Femur (tissue), 1 donor: ENCODE data around the gene LRRC8A.

Experiments
- DNase-seq: peaks from one replicate; pipeline ENCODE4 v3.0.0-alpha.2; 2017

The LRRC8A gene

GRCh38 chr9:128902351-128903078 lies 20.6 kb downstream of the LRRC8A start:
- DNase-seq = no peak

- DNase-seq = no peak
These were observed 21.1 kb downstream of the LRRC8A start for GRCh38 chr9:128903079-128903461.

GRCh38 chr9:128903871-128904620 lies 22.1 kb downstream of the LRRC8A start:
- DNase-seq = no peak

GRCh38 chr9:128905964-128906363 lies 24.0 kb downstream of the LRRC8A start:
- no peak for DNase-seq

- DNase-seq = no peak
These were observed 24.8 kb downstream of the LRRC8A start for GRCh38 chr9:128906741-128907140.

- no peak for DNase-seq
These were observed 26.4 kb downstream of the LRRC8A start for GRCh38 chr9:128908372-128908771.

GRCh38 chr9:128909859-128910258 lies 27.9 kb downstream of the LRRC8A start:
- DNase-seq = no peak

GRCh38 chr9:128910906-128911305 lies 29.0 kb downstream of the LRRC8A start:
- DNase-seq = no peak

- peak; percentile 58 for DNase-seq
These were observed 29.6 kb downstream of the LRRC8A start for GRCh38 chr9:128911529-128912035.

- DNase-seq = no peak
These were observed 30.4 kb downstream of the LRRC8A start for GRCh38 chr9:128912270-128912853.

- no peak for DNase-seq
These were observed 31.3 kb downstream of the LRRC8A start for GRCh38 chr9:128913048-128913900.

- no peak for DNase-seq
These were observed 32.3 kb downstream of the LRRC8A start for GRCh38 chr9:128913995-128914772.

GRCh38 chr9:128916204-128916603 lies 34.3 kb downstream of the LRRC8A start:
- no peak for DNase-seq

- DNase-seq = no peak
These were observed 34.8 kb downstream of the LRRC8A start for GRCh38 chr9:128916745-128917144.

GRCh38 chr9:128917151-128917849 lies 35.4 kb downstream of the LRRC8A start:
- peak; percentile 86 for DNase-seq

GRCh38 chr9:128918921-128919320 lies 37.0 kb downstream of the LRRC8A start:
- DNase-seq = no peak

- DNase-seq = no peak
These were observed 37.6 kb downstream of the LRRC8A start for GRCh38 chr9:128919402-128920089.

- DNase-seq = peak; percentile 46
These were observed 38.6 kb downstream of the LRRC8A start, which contains the start of gene PHYHD1 for GRCh38 chr9:128920381-128921058. Gene PHYHD1, plus strand, starts transcription at chr9:128920982. Its CDS starts 1,342 bp downstream, at chr9:128922324.

GRCh38 chr9:128921881-128922763 lies 40.2 kb downstream of the LRRC8A start:
- DNase-seq = peak; percentile 79
